ENCODE measurements around the gene SLC25A1. TPM values are rescaled to one million over a fixed set of nuclear protein-coding genes. Genes with fewer than 3 reads are reported as not detected.

The SLC25A1 gene
- total RNA-seq, 4 donors from 2014 or later = 68.5 to 229 (median 185) TPM

GRCh38 chr22:19178065-19178656, 375 bp downstream of the SLC25A1 start:
- DNase-seq = peak; percentile 62 to 87 (median 81)
- Histone ChIP-seq H3K27me3 (no peaks in the 10 kb centered on the region), H3K4me1 (peaks cover 0 to 43% (median 28%) of the 10 kb centered on the region in 4 donors), H3K9me3 (no peaks in the 10 kb centered on the region), H3K27ac (peak overlapping the region; percentile 90 to 100 (median 94)), H3K4me3 (peak overlapping the region; percentile 79 to 100 (median 97)), H3K36me3 (peaks cover 0 to 15% (median 0%) of the 10 kb centered on the region in 3 donors)
- peak; percentile 54 to 78 for TF ChIP-seq POLR2A (IDR thresholded peaks at IDR 0.05)
- TF ChIP-seq, protein P1, sequence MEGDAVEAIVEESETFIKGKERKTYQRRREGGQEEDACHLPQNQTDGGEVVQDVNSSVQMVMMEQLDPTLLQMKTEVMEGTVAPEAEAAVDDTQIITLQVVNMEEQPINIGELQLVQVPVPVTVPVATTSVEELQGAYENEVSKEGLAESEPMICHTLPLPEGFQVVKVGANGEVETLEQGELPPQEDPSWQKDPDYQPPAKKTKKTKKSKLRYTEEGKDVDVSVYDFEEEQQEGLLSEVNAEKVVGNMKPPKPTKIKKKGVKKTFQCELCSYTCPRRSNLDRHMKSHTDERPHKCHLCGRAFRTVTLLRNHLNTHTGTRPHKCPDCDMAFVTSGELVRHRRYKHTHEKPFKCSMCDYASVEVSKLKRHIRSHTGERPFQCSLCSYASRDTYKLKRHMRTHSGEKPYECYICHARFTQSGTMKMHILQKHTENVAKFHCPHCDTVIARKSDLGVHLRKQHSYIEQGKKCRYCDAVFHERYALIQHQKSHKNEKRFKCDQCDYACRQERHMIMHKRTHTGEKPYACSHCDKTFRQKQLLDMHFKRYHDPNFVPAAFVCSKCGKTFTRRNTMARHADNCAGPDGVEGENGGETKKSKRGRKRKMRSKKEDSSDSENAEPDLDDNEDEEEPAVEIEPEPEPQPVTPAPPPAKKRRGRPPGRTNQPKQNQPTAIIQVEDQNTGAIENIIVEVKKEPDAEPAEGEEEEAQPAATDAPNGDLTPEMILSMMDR (IDR thresholded peaks at IDR 0.05) = peak in 3 of 6 experiments; percentile 6 to 13 (median 8)

DNA sequence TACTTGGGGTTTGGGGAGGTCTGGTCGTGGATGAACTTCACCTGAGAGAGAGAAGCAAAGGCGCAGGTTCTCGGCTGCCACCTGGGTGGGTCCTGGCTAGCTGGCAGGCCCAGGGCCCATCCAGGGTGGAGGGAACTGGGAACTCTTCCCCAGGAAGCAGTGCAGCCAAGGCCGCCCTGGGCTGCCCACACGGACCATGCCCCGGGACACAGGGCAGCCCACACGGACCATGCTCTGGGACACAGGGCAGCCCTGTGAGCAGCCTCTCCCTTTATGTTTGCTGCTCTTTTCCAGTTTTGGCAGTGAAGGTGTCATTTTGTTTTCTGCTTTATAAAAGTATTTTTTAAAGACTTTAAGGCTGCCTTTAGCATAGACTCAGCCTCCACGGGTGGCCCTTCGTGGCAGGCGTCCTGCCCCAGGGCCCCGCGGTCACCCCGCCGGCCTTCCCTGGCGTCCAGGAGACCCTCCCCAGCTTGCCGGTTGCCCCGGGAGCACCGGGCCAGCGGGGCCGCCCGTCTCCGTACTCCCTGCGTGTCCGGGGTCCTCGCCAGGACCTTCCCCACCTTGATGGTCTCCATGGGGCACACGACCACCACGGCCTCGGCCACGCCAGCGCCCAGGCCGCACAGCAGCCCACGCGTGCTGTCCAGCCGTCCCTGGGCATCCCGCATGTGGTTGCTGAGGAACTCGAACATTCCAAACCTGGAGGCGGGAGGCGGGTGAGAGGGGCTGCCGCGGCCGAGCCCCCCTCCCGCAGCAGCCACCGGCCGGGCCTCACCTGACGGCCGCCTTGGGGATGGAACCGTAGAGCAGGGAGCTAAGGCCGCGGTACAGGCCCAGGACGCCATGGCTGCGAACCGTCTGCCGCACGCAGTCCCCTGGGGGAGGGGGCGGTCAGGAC, 1.1 kb downstream of the SLC25A1 start:
- H3K9me3 ChIP-seq = no peaks in the 10 kb centered on the region
- TF ChIP-seq, protein P1 (IDR thresholded peaks at IDR 0.05) = no peak
- TF ChIP-seq POLR2A (IDR thresholded peaks at IDR 0.05) = peak in 1 of 2 donors; percentile 5
- peaks cover 0 to 50% (median 34%) of the 10 kb centered on the region in 4 donors for H3K4me1 ChIP-seq
- no peak for DNase-seq
- H3K27me3 ChIP-seq = no peaks in the 10 kb centered on the region
- peak overlapping the region; percentile 90 to 100 (median 94) for H3K27ac ChIP-seq
- peaks cover 0 to 15% (median 0%) of the 10 kb centered on the region in 3 donors for H3K36me3 ChIP-seq
- peak overlapping the region; percentile 79 to 100 (median 97) for H3K4me3 ChIP-seq

GRCh38 chr22:19176732-19177131, 1.8 kb downstream of the SLC25A1 start:
- Histone ChIP-seq H3K4me3 (peak overlapping the region in 2 of 4 donors; percentile 96 to 100), H3K27me3 (no peaks in the 10 kb centered on the region), H3K4me1 (peaks cover 0 to 57% (median 39%) of the 10 kb centered on the region in 4 donors), H3K9me3 (no peaks in the 10 kb centered on the region), H3K36me3 (peaks cover 0 to 15% (median 0%) of the 10 kb centered on the region in 3 donors), H3K27ac (peak overlapping the region in 3 of 4 donors; percentile 94 to 100 (median 95))
- peak in 1 of 2 donors; percentile 4 for TF ChIP-seq POLR2A (IDR thresholded peaks at IDR 0.05)
- TF ChIP-seq, protein P1 (IDR thresholded peaks at IDR 0.05) = no peak
- DNase-seq = no peak

GRCh38 chr22:19176175-19176643, 2.3 kb downstream of the SLC25A1 start:
- H3K9me3 ChIP-seq = no peaks in the 10 kb centered on the region
- H3K36me3 ChIP-seq = peaks cover 0 to 15% (median 0%) of the 10 kb centered on the region in 3 donors
- H3K27me3 ChIP-seq = no peaks in the 10 kb centered on the region
- no peak for TF ChIP-seq POLR2A (IDR thresholded peaks at IDR 0.05)
- TF ChIP-seq, protein P1 (IDR thresholded peaks at IDR 0.05) = no peak
- no peak for DNase-seq
- peaks cover 0 to 58% (median 40%) of the 10 kb centered on the region in 4 donors for H3K4me1 ChIP-seq
- H3K4me3 ChIP-seq = no peak overlapping the region
- H3K27ac ChIP-seq = no peak overlapping the region

- peaks cover 0 to 60% (median 44%) of the 10 kb centered on the region in 4 donors for H3K4me1 ChIP-seq
- TF ChIP-seq POLR2A (IDR thresholded peaks at IDR 0.05) = no peak
- TF ChIP-seq, protein P1 (IDR thresholded peaks at IDR 0.05) = no peak
- DNase-seq = no peak
- H3K36me3 ChIP-seq = peaks cover 0 to 15% (median 0%) of the 10 kb centered on the region in 3 donors
- H3K27me3 ChIP-seq = no peaks in the 10 kb centered on the region
- H3K4me3 ChIP-seq = no peak overlapping the region
- H3K27ac ChIP-seq = no peak overlapping the region
- H3K9me3 ChIP-seq = no peaks in the 10 kb centered on the region
Observed at GRCh38 chr22:19175602-19176174, 2.8 kb downstream of the SLC25A1 start.

Data from Peyer's patch (tissue), 4 donors.